GM21360 (cell line): ENCODE data around the gene PIKFYVE.
"Not testable (repeated sequence)": the region's sequence is repeated elsewhere in the genome, so short reads cannot be mapped to it uniquely, and the experiment has no call there.

Experiments used
- ATAC-seq: cut with Tn5 transposase; IDR thresholded peaks from one replicate; pipeline ENCODE4 v1.9.1; 2021; ENCODE audit warnings: mild to moderate bottlenecking, moderate library complexity; ENCODE audit not compliant: unreplicated experiment

PIKFYVE gene

DNA sequence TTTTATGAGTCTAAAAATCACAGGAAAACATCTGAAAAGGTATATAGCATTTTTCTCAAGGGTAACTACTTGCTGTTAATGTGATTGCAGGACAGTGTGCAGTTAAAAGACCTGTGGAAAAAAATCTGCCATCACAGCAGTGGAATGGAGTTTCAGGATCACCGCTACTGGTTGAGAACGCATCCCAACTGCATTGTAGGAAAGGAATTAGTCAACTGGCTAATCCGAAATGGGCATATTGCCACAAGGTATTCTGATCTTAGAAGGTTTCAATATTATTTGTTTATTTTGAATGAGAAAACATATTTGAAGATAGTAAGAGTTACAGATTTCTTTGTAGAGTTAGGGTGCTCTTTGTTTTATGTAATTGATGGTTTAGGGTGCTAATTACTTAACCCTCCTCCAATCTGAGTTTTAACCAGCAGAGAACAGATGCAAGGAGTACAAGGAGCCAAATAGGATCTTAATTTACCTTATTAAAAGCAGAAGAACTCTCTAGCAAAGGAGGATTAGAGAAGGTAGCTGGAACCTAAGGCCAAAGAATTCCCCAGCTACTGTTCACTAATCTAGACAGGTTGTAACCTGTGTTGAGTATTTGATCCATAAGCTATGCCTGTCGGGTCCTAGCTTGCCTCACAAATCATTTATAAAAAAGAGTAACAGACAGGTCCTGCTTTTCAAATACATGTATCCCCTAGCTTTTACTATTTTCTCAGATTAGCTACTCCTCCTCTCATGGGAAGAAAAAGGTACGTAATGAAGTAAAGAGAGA, 35.0 kb downstream of the PIKFYVE start:
- ATAC-seq: no peak

DNA sequence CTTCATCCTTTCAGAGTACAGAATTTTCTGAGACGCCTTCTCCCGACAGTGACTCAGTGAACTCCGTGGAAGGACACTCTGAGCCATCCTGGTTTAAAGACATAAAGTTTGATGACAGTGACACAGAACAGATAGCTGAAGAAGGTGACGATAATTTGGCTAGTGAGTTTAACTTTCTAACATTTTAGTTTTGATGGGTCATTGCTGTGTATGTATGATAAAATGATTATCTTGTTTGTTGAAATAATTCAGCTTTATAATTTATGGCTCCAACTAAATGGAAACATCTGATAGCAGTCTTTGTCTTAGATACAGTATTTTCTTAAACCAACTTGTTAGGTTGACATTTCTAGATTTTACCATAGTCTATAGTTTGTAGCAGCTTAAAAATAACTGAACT, 38.1 kb downstream of the PIKFYVE start:
- ATAC-seq: no peak

DNA sequence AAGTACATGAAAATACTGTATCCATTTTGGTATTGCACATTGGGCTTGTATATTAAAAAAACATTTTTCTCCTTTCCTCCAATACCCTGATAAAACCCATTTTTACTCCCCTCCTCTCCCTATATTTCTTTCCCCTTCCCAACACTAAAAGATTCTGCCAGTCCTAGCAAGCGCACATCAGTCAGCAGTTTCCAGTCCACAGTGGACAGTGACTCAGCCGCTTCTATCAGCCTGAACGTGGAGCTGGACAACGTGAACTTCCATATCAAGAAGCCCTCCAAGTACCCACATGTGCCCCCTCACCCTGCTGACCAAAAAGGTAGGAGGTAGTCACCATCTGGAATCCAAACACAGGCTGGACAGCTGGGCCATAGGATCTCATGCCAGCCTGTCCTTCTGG, 38.6 kb downstream of the PIKFYVE start:
- no peak for ATAC-seq

- ATAC-seq: no peak
Observed at GRCh38 chr2:208306291-208306690, 40.2 kb downstream of the PIKFYVE start.

DNA sequence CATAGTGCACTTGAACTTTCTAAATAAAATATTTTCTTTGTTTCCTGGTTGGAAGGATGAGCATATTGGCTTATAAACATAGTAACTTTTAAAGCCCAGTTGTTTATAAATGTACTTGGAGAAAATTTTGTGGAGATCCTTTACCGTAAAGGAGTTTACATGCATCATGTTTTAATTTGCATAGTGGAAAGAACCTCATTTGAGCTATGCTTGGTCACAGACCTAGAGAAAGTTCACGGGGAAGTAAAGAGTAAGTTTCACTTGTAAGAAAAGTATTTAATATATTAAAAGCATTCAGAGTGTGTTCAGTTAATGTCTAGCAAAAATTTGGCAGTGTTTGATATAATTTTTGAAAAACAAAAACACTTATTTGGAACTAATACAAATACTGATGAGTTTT, 45.3 kb downstream of the PIKFYVE start:
- peak; percentile 53 for ATAC-seq

- peak; percentile 56 for ATAC-seq
Observed at GRCh38 chr2:208311954-208312353, 45.9 kb downstream of the PIKFYVE start.

DNA sequence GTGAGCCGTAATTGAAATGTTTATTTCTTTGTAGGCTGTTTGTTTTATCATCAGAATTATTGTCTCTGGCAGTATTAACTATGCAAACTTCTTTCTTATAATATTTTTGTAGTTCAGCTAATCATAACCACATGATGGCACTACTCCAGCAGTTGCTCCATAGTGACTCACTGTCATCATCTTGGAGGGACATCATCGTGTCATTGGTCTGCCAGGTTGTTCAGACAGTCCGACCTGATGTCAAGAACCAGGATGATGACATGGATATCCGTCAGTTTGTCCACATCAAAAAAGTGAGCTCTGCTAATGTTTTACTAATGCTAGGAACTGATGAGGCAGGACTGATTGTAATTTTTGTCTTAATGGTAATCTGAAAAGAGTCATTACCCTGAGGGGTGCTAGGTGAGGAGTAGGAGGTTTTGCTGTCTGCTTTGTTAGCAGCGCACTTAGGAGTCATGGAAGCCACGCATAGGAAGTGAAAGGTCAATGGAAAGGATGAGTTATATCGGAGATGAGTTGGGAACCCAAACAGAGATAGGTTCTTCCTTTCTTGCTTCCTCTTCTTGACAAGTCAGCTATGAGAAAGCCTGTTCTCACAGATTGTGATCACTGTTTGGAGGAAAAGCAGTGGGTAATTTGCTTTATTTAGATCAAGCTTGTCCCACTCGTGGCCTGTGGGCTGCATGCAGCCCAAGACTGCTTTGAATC, 49.2 kb downstream of the PIKFYVE start:
- peak; percentile 51 for ATAC-seq

DNA sequence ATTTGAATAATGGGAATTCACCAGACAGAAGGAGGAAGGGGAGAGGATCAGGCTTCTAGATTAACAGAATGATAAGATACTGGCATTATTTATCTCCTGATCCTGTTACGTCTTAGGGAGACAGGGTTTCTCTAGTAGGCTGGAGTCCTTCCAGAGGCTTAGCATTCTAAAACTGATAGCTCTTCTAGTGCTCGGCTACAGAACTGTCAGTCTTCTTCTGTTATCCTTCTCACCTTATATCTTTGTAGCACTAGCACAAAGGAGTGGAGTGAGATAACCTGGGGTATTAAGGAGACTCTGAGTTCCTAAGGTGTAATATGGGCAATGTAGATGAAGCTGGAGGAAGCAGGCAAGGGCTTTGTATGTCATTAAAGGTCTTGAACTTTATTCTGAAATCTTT, 52.1 kb downstream of the PIKFYVE start:
- ATAC-seq: no peak

DNA sequence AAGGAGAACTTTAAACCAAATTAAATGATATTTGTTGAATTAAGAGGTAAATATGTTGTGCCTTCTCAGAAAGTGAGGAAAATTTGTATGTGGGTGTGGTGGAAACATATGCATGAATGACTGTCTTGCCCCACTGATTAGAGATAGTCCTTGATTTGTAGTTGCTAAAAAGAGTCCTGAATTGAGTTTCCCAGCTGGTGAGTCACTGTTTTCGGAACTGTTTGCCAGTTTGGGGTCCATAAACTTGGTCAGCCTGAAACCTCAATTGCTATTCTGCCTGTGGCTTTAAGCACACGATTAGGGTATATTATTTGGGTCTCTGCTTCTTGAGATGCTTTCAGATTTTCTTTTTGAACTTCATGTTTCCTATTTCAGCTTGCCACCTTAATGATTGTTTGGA, 53.3 kb downstream of the PIKFYVE start:
- peak; percentile 41 for ATAC-seq

- ATAC-seq: peak; percentile 85
Observed at GRCh38 chr2:208320686-208321085, 54.6 kb downstream of the PIKFYVE start.

GRCh38 chr2:208326016-208326415, 60.0 kb downstream of the PIKFYVE start:
- no peak for ATAC-seq

- ATAC-seq: no peak
Observed at GRCh38 chr2:208329485-208329884, 63.4 kb downstream of the PIKFYVE start.

DNA sequence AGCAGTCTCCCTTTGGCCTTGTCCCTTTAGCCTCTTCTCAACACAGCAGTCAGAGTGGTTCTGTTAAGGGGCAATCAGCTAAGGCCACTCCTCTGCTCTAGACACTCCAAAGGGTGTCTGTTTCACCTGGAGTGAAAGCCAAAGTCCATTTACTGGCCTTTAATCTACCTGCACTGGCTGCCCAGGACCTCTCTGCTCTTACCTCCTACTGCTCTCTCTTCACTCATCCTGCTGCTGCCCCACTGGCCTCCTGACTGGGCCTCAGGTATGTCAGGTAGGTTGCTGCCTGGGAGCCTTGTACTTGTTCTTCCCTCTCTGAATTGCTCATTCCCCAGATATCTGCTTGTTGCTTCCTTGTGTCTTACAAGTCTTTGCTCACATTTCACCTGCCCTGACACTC, 68.2 kb downstream of the PIKFYVE start:
- no peak for ATAC-seq

DNA sequence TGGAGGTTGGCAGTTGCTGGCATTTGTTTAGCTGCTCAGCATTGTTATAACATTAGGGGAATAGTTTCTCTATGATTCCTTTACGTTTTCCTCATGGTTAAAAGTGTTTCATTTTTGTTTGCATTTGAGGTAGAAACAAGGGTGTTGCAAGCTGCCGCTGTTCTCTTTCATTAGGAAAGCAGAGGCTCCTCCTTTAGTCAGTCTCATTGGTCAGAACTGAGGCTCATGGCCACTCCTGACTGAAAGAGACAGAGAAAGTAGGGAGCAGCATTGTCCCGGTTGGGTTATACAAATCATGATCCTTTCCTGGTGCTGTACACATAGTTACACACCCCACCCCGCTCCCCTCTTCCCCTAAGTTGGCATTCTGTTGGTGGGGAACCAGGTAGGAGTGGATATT, 80.7 kb downstream of the PIKFYVE start:
- no peak for ATAC-seq

- no peak for ATAC-seq
Observed at GRCh38 chr2:208350610-208351009, 84.6 kb downstream of the PIKFYVE start.

GRCh38 chr2:208352644-208353567, 86.9 kb downstream of the PIKFYVE start:
- ATAC-seq: no peak

DNA sequence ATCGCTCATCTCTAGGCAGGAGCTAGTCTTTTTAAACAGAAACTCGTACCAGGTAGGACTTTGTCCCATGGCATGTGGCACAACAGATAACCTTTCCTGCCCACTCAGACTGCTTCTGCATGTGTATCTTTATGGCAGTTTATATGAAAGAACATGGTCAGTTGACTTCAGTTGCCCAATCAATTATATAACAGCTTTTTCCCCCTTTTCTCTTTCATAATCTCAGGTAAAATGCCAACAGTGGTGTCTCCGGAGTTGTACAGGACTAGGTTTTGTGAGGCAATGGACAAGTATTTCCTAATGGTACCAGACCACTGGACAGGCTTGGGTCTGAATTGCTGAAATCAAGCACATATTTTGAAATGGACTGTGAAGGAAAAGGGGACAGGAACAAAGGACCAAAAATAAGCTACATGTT, 88.9 kb downstream of the PIKFYVE start:
- ATAC-seq: no peak

- ATAC-seq: not testable (repeated sequence)
Observed at GRCh38 chr2:208356420-208356819, 90.4 kb downstream of the PIKFYVE start.

DNA sequence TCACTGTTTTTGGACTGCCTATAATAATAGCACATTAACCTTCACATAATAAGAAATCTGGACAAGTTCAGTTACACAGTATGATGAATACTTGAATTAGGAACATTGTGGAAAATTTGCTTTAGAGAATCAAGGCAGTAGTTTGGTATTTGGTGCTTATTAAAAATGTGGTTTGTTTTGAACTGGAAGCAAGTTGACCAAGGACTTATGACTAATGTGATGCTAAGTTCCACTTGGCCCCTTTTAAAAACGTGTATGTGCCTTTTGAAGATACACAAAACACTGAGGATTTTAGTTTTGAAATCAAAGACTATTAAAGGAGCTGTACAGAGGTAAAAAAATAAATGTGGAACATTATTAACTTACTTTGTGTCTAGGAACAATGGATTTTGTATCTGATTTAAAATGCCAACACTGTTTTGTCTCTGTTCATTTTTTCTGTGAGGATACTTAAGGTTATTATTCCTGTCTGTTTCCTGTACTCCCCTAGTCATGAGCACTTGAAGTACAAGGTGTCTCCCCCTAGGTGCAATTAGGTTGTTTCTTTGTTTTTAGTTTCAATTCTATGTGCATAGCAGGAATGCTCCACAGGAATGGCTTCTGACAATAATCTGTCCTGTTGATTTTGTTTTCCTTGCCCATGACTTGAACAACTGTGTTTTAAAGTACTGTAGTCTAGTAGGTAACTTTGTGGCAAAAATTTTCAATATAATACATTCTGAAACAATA, 91.0 kb downstream of the PIKFYVE start:
- ATAC-seq: no peak

DNA sequence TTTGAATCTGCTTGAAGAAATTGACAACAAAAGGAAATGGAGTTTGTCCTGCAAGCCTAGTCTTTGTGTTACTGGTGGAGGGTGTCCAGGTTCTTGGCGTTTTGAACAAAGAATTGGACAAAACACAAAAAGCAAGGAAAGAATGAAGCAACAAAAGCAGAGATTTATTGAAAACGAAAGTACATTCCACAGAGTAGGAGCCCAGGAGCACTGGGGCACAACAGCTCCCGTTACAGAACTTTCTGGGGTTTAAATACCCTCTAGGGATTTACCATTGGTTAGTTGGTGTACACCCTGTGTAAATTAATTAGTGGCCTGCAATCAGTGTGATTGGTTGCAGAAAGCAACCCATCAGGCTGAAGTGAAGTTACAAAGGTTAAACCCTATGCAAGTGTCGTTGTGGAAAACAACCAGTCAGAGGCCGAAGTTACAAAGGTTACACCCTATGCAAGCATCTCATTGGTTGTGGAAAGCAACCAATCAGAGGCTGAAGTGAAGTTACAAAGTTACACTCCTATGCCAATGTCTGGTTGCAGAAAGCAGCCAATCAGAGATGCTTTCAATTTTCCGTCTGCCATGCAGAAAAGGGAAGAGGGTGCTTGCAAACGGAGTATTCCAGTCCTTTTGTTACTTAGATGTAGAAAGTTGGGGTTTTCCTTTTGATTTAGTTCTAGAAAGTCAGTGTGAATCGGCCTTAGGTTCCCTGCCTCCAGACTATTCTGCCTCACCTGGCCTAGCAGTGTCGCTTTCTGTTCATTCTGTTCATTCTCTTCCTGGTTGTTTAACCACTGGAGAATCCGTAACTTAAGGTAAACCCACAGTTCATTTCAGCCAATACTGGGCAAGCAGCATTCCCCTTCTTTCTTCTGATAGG, 92.9 kb downstream of the PIKFYVE start:
- ATAC-seq: no peak
